ENCODE measurements around the gene GABRB2. TPM values are rescaled to one million over a fixed set of nuclear protein-coding genes. Genes with fewer than 3 reads are reported as not detected.

Gene GABRB2
- total and polyA plus RNA-seq, 2 experiments from 2014 or later: not detected

DNA sequence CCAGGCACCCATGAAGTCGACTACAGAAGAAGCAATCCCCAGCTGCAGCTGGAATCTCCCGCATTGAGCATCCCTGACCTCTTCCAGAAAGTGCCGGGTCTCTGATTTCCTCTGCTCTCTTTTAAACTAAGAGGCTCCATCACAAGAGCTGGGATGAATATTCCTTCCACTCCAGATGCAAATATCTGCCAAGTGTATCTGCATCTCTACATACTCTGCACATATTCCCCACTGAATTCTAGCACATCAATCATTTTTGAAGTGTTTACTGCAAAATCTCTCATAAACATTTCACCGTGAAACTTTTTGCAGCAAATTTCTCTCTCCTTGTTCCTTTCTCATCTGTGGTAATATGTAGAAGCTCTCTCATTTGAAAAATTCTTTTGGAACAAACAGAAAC is 161.5 kb downstream of the GABRB2 start:
- WGBS, 2 experiments (ENCODE audit: low coverage in 1 of 2, low lambda C conversion rate in 2 of 2, missing lambda C conversion rate in 2 of 2): 20 to 23% methylated on average over 4 of the region's 4 CpGs

DNA sequence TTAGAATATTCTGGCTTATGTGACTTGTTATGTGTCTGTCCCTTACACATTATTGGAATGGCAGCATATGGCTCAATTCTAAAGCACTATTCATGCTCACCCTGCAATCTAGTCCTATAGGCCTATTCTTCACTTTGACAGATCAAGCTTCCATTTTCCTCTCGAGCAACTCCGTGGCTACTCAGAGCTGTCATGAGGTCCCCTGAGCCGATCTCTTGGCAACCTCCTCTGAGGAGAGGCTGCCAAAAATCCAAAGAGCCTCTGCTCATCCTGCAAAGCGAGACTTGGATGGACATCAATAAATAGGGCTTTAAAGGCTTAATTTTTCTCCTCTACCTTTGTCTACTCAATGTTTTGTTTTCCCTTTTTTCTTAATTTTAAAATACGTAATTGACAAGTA is 163.8 kb downstream of the GABRB2 start:
- H3K27ac ChIP-seq: no peak overlapping the region
- no peaks in the 10 kb centered on the region for H4K20me1 ChIP-seq (ENCODE audit: insufficient read depth)
- H3K4me3 ChIP-seq: no peak overlapping the region
- H3K4me1 ChIP-seq (ENCODE audit: insufficient read depth): no peaks in the 10 kb centered on the region
- no peaks in the 10 kb centered on the region for H3K9me2 ChIP-seq (ENCODE audit: insufficient read depth)
- in situ Hi-C loops (cut with MboI): no loop called here
- H3K27me3 ChIP-seq (replicated peaks; ENCODE audit: insufficient read depth): no peaks in the 10 kb centered on the region
- H3F3A ChIP-seq (ENCODE audit: insufficient read depth): no peaks in the 10 kb centered on the region
- H2AFZ ChIP-seq: no peak overlapping the region
- no peaks in the 10 kb centered on the region for H3K9me3 ChIP-seq (ENCODE audit: low read depth)
- no peak overlapping the region for H3K4me2 ChIP-seq (ENCODE audit: unreplicated experiment)
- WGBS, 2 experiments (ENCODE audit: low coverage in 1 of 2, low lambda C conversion rate in 2 of 2, missing lambda C conversion rate in 2 of 2): 19 to 27% methylated on average over 5 of the region's 5 CpGs
- H3K9ac ChIP-seq: no peak overlapping the region
- no peak for DNase-seq
- no peak for TF ChIP-seq EZH2phosphoT487 (IDR thresholded peaks at IDR 0.05; ENCODE audit: insufficient read depth, low read depth)
- TF ChIP-seq EZH2 (IDR thresholded peaks at IDR 0.05; ENCODE audit: insufficient read depth, poor library complexity, severe bottlenecking): no peak
- no peaks in the 10 kb centered on the region for H3K79me2 ChIP-seq (ENCODE audit: insufficient read depth)
- H3K36me3 ChIP-seq (ENCODE audit: low read depth): no peaks in the 10 kb centered on the region

More for the DNA sequence above, 161.5 kb downstream of the GABRB2 start:
- no peaks in the 10 kb centered on the region for H3K4me1 ChIP-seq (ENCODE audit: insufficient read depth)
- H2AFZ ChIP-seq: no peak overlapping the region
- H3K9ac ChIP-seq: no peak overlapping the region
- DNase-seq: no peak
- TF ChIP-seq EZH2 (IDR thresholded peaks at IDR 0.05; ENCODE audit: insufficient read depth, poor library complexity, severe bottlenecking) (no peak), EZH2phosphoT487 (IDR thresholded peaks at IDR 0.05; ENCODE audit: insufficient read depth, low read depth) (no peak)
- no peaks in the 10 kb centered on the region for H3K36me3 ChIP-seq (ENCODE audit: low read depth)
- H3K9me3 ChIP-seq (ENCODE audit: low read depth): no peaks in the 10 kb centered on the region
- in situ Hi-C loops (cut with MboI): no loop called here
- no peaks in the 10 kb centered on the region for H3K79me2 ChIP-seq (ENCODE audit: insufficient read depth)
- no peaks in the 10 kb centered on the region for H3K9me2 ChIP-seq (ENCODE audit: insufficient read depth)
- no peaks in the 10 kb centered on the region for H4K20me1 ChIP-seq (ENCODE audit: insufficient read depth)
- no peak overlapping the region for H3K4me2 ChIP-seq (ENCODE audit: unreplicated experiment)
- no peaks in the 10 kb centered on the region for H3F3A ChIP-seq (ENCODE audit: insufficient read depth)
- H3K27me3 ChIP-seq (replicated peaks; ENCODE audit: insufficient read depth): no peaks in the 10 kb centered on the region
- H3K27ac ChIP-seq: no peak overlapping the region
- H3K4me3 ChIP-seq: no peak overlapping the region

DNA sequence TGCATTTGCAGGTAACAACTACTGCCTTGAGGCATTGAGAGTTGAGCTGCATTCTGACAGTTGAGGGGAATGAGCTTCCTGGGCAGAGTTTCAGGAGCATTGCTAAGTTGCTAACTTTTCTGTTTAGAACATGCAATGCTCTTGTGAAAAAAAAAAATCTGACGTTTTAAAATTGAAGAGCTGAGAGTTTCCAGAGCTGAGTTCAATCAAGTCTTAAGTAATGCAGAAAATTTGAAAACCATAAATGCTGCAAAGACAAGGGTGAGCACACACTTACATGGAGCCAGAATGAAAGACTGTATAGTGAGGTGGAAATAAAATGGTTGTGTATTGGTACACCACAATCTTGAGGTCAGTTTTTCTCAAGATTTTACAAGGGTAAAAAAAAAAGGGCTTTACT is 166.0 kb downstream of the GABRB2 start:
- no peak overlapping the region for H3K4me2 ChIP-seq (ENCODE audit: unreplicated experiment)
- in situ Hi-C loops (cut with MboI): no loop called here

DNA sequence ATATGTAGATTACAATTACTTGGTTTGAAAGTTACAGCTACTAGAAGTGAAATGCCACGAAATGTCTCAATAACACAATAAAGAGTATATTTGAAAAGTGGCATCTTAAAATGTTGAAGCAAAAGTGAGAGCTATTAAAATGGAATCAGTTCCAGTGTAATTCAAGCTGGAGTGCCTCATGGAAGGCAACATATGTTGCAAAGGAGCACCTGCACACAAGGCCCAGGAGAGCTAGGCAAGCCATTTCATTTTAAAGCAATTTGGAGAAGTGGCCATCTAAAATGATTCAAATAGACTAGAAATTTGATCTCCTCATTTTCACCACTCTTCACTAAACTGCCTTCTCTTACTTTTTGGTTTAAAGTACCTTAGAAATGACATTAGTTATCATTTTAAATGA is 167.8 kb downstream of the GABRB2 start:
- no peaks in the 10 kb centered on the region for H3F3A ChIP-seq (ENCODE audit: insufficient read depth)
- H3K36me3 ChIP-seq (ENCODE audit: low read depth): no peaks in the 10 kb centered on the region
- H3K9me2 ChIP-seq (ENCODE audit: insufficient read depth): no peaks in the 10 kb centered on the region
- no peaks in the 10 kb centered on the region for H3K79me2 ChIP-seq (ENCODE audit: insufficient read depth)
- no peak overlapping the region for H3K4me2 ChIP-seq (ENCODE audit: unreplicated experiment)
- WGBS, 2 experiments (ENCODE audit: low coverage in 1 of 2, low lambda C conversion rate in 2 of 2, missing lambda C conversion rate in 2 of 2): 17 to 20% methylated on average over 1 of the region's 1 CpG
- in situ Hi-C loops (cut with MboI): no loop called here
- no peak overlapping the region for H3K4me3 ChIP-seq
- TF ChIP-seq EZH2phosphoT487 (IDR thresholded peaks at IDR 0.05; ENCODE audit: insufficient read depth, low read depth) (no peak), EZH2 (IDR thresholded peaks at IDR 0.05; ENCODE audit: insufficient read depth, poor library complexity, severe bottlenecking) (no peak)
- H3K4me1 ChIP-seq (ENCODE audit: insufficient read depth): no peaks in the 10 kb centered on the region
- no peak overlapping the region for H2AFZ ChIP-seq
- no peaks in the 10 kb centered on the region for H4K20me1 ChIP-seq (ENCODE audit: insufficient read depth)
- H3K9ac ChIP-seq: no peak overlapping the region
- no peaks in the 10 kb centered on the region for H3K9me3 ChIP-seq (ENCODE audit: low read depth)
- no peaks in the 10 kb centered on the region for H3K27me3 ChIP-seq (replicated peaks; ENCODE audit: insufficient read depth)
- DNase-seq: no peak
- H3K27ac ChIP-seq: no peak overlapping the region

More for the DNA sequence above, 166.0 kb downstream of the GABRB2 start:
- TF ChIP-seq EZH2 (IDR thresholded peaks at IDR 0.05; ENCODE audit: insufficient read depth, poor library complexity, severe bottlenecking) (no peak), EZH2phosphoT487 (IDR thresholded peaks at IDR 0.05; ENCODE audit: insufficient read depth, low read depth) (no peak)
- H3K9ac ChIP-seq: no peak overlapping the region
- no peaks in the 10 kb centered on the region for H3K79me2 ChIP-seq (ENCODE audit: insufficient read depth)
- no peak overlapping the region for H2AFZ ChIP-seq
- no peak overlapping the region for H3K27ac ChIP-seq
- no peaks in the 10 kb centered on the region for H3K9me2 ChIP-seq (ENCODE audit: insufficient read depth)
- H3F3A ChIP-seq (ENCODE audit: insufficient read depth): no peaks in the 10 kb centered on the region
- no peak for DNase-seq
- H3K9me3 ChIP-seq (ENCODE audit: low read depth): no peaks in the 10 kb centered on the region
- H3K27me3 ChIP-seq (replicated peaks; ENCODE audit: insufficient read depth): no peaks in the 10 kb centered on the region
- H3K36me3 ChIP-seq (ENCODE audit: low read depth): no peaks in the 10 kb centered on the region
- no peaks in the 10 kb centered on the region for H3K4me1 ChIP-seq (ENCODE audit: insufficient read depth)
- WGBS, 2 experiments (ENCODE audit: low coverage in 1 of 2, low lambda C conversion rate in 2 of 2, missing lambda C conversion rate in 2 of 2): 4 to 6% methylated on average over 1 of the region's 1 CpG
- no peak overlapping the region for H3K4me3 ChIP-seq
- H4K20me1 ChIP-seq (ENCODE audit: insufficient read depth): no peaks in the 10 kb centered on the region

DNA sequence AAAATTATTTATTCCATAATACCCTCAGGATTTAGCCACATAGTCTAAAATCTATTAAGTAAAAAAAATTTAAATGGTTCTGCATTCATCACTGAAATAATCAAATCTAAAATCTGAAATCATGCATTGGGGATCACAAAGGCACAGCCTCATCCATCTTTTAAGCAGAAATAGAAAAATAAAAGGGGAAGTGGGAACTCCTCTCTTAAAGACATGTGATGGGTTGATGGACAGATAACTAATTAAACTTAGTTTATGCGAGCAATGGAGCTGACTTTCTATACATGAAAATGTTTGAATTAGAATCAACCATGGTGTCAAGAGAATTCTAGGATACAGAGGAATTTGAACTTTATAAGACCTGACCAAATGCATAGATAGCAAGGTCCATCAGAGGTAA is 170.5 kb downstream of the GABRB2 start:
- Histone ChIP-seq H2AFZ (no peak overlapping the region), H3K36me3 (ENCODE audit: low read depth) (no peaks in the 10 kb centered on the region), H3F3A (ENCODE audit: insufficient read depth) (no peaks in the 10 kb centered on the region), H3K9me3 (ENCODE audit: low read depth) (no peaks in the 10 kb centered on the region), H3K4me3 (no peak overlapping the region), H3K79me2 (ENCODE audit: insufficient read depth) (no peaks in the 10 kb centered on the region), H3K9ac (no peak overlapping the region), H3K9me2 (ENCODE audit: insufficient read depth) (no peaks in the 10 kb centered on the region), H3K4me2 (ENCODE audit: unreplicated experiment) (no peak overlapping the region), H4K20me1 (ENCODE audit: insufficient read depth) (no peaks in the 10 kb centered on the region), H3K27me3 (replicated peaks; ENCODE audit: insufficient read depth) (no peaks in the 10 kb centered on the region), H3K27ac (no peak overlapping the region), H3K4me1 (ENCODE audit: insufficient read depth) (no peaks in the 10 kb centered on the region)
- in situ Hi-C loops (cut with MboI): no loop called here
- no peak for TF ChIP-seq EZH2phosphoT487 (IDR thresholded peaks at IDR 0.05; ENCODE audit: insufficient read depth, low read depth)
- TF ChIP-seq EZH2 (IDR thresholded peaks at IDR 0.05; ENCODE audit: insufficient read depth, poor library complexity, severe bottlenecking): no peak
- no peak for DNase-seq
- 30 to 32% methylated on average over 1 of the region's 1 CpG for WGBS, 2 experiments (ENCODE audit: low coverage in 1 of 2, low lambda C conversion rate in 2 of 2, missing lambda C conversion rate in 2 of 2)
